ENCODE measurements around the gene SPATA9. TPM values are rescaled to one million over a fixed set of nuclear protein-coding genes. Genes with fewer than 3 reads are reported as not detected.

Gene SPATA9
- total RNA-seq, 1 experiment from 2014 or later: 0.55 TPM

GRCh38 chr5:95620030-95620869, 62.5 kb downstream of the SPATA9 start, which contains the start of gene GPR150:
Gene GPR150, plus strand, starts transcription at chr5:95620087. Its CDS starts 189 bp downstream, at chr5:95620276.
- TF ChIP-seq EZH2 (IDR thresholded peaks at IDR 0.05; ENCODE audit: low read depth): no peak
- TF ChIP-seq, protein P1, sequence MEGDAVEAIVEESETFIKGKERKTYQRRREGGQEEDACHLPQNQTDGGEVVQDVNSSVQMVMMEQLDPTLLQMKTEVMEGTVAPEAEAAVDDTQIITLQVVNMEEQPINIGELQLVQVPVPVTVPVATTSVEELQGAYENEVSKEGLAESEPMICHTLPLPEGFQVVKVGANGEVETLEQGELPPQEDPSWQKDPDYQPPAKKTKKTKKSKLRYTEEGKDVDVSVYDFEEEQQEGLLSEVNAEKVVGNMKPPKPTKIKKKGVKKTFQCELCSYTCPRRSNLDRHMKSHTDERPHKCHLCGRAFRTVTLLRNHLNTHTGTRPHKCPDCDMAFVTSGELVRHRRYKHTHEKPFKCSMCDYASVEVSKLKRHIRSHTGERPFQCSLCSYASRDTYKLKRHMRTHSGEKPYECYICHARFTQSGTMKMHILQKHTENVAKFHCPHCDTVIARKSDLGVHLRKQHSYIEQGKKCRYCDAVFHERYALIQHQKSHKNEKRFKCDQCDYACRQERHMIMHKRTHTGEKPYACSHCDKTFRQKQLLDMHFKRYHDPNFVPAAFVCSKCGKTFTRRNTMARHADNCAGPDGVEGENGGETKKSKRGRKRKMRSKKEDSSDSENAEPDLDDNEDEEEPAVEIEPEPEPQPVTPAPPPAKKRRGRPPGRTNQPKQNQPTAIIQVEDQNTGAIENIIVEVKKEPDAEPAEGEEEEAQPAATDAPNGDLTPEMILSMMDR (conservative IDR thresholded peaks at IDR 0.05): no peak; the same call in 1 of the 2 replicates
- H3K27me3 ChIP-seq (ENCODE audit: insufficient read depth, low read depth): peaks cover 13% of the 10 kb centered on the region; the same call in 1 of the 2 replicates
- BruUV-seq (replicated peaks): no TSS peak
- H3K36me3 ChIP-seq (ENCODE audit: low read depth): no peaks in the 10 kb centered on the region
- H3K4me2 ChIP-seq: peak within 1 kb of the TSS; percentile 81
- H3K4me1 ChIP-seq (replicated peaks; ENCODE audit: insufficient read depth): 0 out of 2 replicates have a peak, but pooled peaks cover 4% of the 10 kb centered on the region
- H3K4me3 ChIP-seq: peak within 1 kb of the TSS; percentile 60
- H3K27ac ChIP-seq: no peak within 1 kb of the TSS
- H3K79me2 ChIP-seq (ENCODE audit: low read depth): no peaks in the 10 kb centered on the region
- H4K20me1 ChIP-seq (ENCODE audit: insufficient read depth): no peaks in the 10 kb centered on the region
- ChIA-PET POLR2A (ENCODE audit: unreplicated experiment) (no interaction called here), CTCF (no interaction called here)
- 0 out of 2 replicates have a peak, but pooled peaks cover 3% of the 10 kb centered on the region for H3F3A ChIP-seq (ENCODE audit: insufficient read depth, low read depth)
- H3K9me3 ChIP-seq (ENCODE audit: insufficient read depth, low read depth): no peaks in the 10 kb centered on the region
- intact Hi-C loops (cut with micrococcal nuclease; ENCODE audit: unreplicated experiment): no loop called here
- peak; percentile 27 to 39 for DNase-seq
- no peaks in the 10 kb centered on the region for H3K9me2 ChIP-seq (ENCODE audit: insufficient read depth)
- peak within 1 kb of the TSS; percentile 82 for H2AFZ ChIP-seq

GRCh38 chr5:95619514-95620029, 63.2 kb downstream of the SPATA9 start:
- CTCF ChIA-PET: no interaction called here
- Histone ChIP-seq H3F3A (ENCODE audit: insufficient read depth, low read depth) (0 out of 2 replicates have a peak, but pooled peaks cover 3% of the 10 kb centered on the region), H3K4me2 (peak overlapping the region; percentile 81), H3K9me2 (ENCODE audit: insufficient read depth) (no peaks in the 10 kb centered on the region), H2AFZ (no peak overlapping the region; the same call in 1 of the 2 replicates), H3K4me1 (replicated peaks; ENCODE audit: insufficient read depth) (0 out of 2 replicates have a peak, but pooled peaks cover 4% of the 10 kb centered on the region), H3K36me3 (ENCODE audit: low read depth) (no peaks in the 10 kb centered on the region), H3K27ac (no peak overlapping the region), H3K79me2 (ENCODE audit: low read depth) (no peaks in the 10 kb centered on the region), H3K4me3 (peak overlapping the region; percentile 60; the same call in 1 of the 2 replicates), H3K27me3 (ENCODE audit: insufficient read depth, low read depth) (peaks cover 13% of the 10 kb centered on the region; the same call in 1 of the 2 replicates), H3K9me3 (ENCODE audit: insufficient read depth, low read depth) (0 out of 2 replicates have a peak, but pooled peaks cover 5% of the 10 kb centered on the region), H4K20me1 (ENCODE audit: insufficient read depth) (no peaks in the 10 kb centered on the region)
- intact Hi-C loops (cut with micrococcal nuclease; ENCODE audit: unreplicated experiment): loop anchor here (10.0 kb wide), 1 partner anchor 335 kb away; the partner anchor contains the start of gene MCTP1
- no TSS peak for BruUV-seq (replicated peaks)
- no peak for DNase-seq
- no peak for TF ChIP-seq EZH2 (IDR thresholded peaks at IDR 0.05; ENCODE audit: low read depth)
- TF ChIP-seq, protein P1 (conservative IDR thresholded peaks at IDR 0.05): no peak
- POLR2A ChIA-PET (ENCODE audit: unreplicated experiment): no interaction called here

DNA sequence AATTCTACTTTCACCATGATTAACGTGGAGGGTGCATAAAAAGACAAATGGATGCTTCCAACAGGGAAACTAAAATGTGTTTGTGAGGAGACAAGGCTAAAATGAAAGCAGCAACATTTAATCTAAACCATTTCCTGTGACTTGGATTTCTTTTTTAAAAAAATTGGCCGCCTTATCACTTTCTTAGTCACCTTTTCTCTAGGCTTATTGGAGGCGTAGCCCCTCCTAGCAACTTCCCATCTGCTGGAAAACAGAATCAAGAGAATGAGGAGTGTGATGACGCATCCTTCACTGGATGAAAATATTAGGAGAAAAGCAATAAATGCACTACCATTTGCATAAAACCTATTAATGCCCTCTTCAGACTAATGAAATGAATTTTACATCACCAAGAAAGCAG, 63.7 kb downstream of the SPATA9 start:
- CTCF ChIA-PET: no interaction called here
- Histone ChIP-seq H3F3A (ENCODE audit: insufficient read depth, low read depth) (0 out of 2 replicates have a peak, but pooled peaks cover 3% of the 10 kb centered on the region), H3K4me3 (no peak overlapping the region), H3K79me2 (ENCODE audit: low read depth) (no peaks in the 10 kb centered on the region), H3K9me2 (ENCODE audit: insufficient read depth) (no peaks in the 10 kb centered on the region), H4K20me1 (ENCODE audit: insufficient read depth) (no peaks in the 10 kb centered on the region), H3K4me1 (replicated peaks; ENCODE audit: insufficient read depth) (0 out of 2 replicates have a peak, but pooled peaks cover 4% of the 10 kb centered on the region), H2AFZ (no peak overlapping the region), H3K27ac (no peak overlapping the region), H3K4me2 (no peak overlapping the region), H3K36me3 (ENCODE audit: low read depth) (no peaks in the 10 kb centered on the region), H3K9me3 (ENCODE audit: insufficient read depth, low read depth) (0 out of 2 replicates have a peak, but pooled peaks cover 6% of the 10 kb centered on the region), H3K27me3 (ENCODE audit: insufficient read depth, low read depth) (peaks cover 13% of the 10 kb centered on the region; the same call in 1 of the 2 replicates)
- no peak for TF ChIP-seq EZH2 (IDR thresholded peaks at IDR 0.05; ENCODE audit: low read depth)
- TF ChIP-seq, protein P1 (conservative IDR thresholded peaks at IDR 0.05): no peak
- no peak for DNase-seq
- BruUV-seq (replicated peaks): no TSS peak
- POLR2A ChIA-PET (ENCODE audit: unreplicated experiment): no interaction called here
- intact Hi-C loops (cut with micrococcal nuclease; ENCODE audit: unreplicated experiment): loop anchor here (10.0 kb wide), 1 partner anchor 334 kb away; the partner anchor contains the start of gene MCTP1

All from PC-9 (cell line).